Heart left ventricle (tissue), 16 donors: ENCODE measurements around the gene PCNX1. TPM values are rescaled to one million over a fixed set of nuclear protein-coding genes. Genes with fewer than 3 reads are reported as not detected.
"Not testable (repeated sequence)": the region's sequence is repeated elsewhere in the genome, so short reads cannot be mapped to it uniquely, and the experiment has no call there.

Experiments
- ATAC-seq, 4 donors: fragments of 200-7000 bp; cut with Tn5 transposase; one replicate each; pipeline ENCODE4 v1.9.1; 2020 to 2022; ENCODE audit warnings: moderate library complexity in 4 of 4, mild to moderate bottlenecking in 3 of 4, moderate number of reproducible peaks in 1 of 4
- DNase-seq, 5 donors: peaks; one replicate each; pipeline ENCODE4 v3.0.0-alpha.2; 2020
- H3K27ac ChIP-seq, 12 donors: fragments of 200-600 bp; sonication (generic) in 4 of 12; one replicate each; pipeline versions ENCODE4 v1.5.0 to v1.8.0; 2016 to 2022; ENCODE audit warnings: mild to moderate bottlenecking in 2 of 12
- H3K27me3 ChIP-seq, 9 donors: fragments of 200-600 bp; sonication (generic) in 2 of 9; one replicate each; pipeline versions ENCODE4 v1.5.1 to v1.8.0; 2016 to 2022; ENCODE audit warnings: mild to moderate bottlenecking in 3 of 9
- H3K36me3 ChIP-seq, 9 donors: fragments of 200-600 bp; sonication (generic) in 2 of 9; one replicate each; pipeline versions ENCODE4 v1.5.0 to v1.8.0; 2018 to 2022; ENCODE audit warnings: mild to moderate bottlenecking in 2 of 9
- H3K4me1 ChIP-seq, 12 donors: fragments of 200-600 bp; sonication (generic) in 4 of 12; one replicate each; pipeline versions ENCODE4 v1.5.0 to v1.8.0; 2016 to 2022; ENCODE audit warnings: mild to moderate bottlenecking in 3 of 12
- H3K4me3 ChIP-seq, 12 donors: fragments of 200-600 bp; sonication (generic) in 4 of 12; one replicate each; pipeline versions ENCODE4 v1.5.0 to v1.8.0; 2017 to 2022; ENCODE audit warnings: mild to moderate bottlenecking in 9 of 12, moderate library complexity in 4 of 12
- H3K9me3 ChIP-seq, 12 donors: fragments of 200-600 bp; sonication (generic) in 4 of 12; one replicate each; pipeline versions ENCODE4 v1.5.0 to v1.8.0; 2016 to 2022; ENCODE audit warnings: mild to moderate bottlenecking in 1 of 12
- CTCF ChIP-seq, 12 donors: fragments of 200-600 bp; sonication (generic) in 4 of 12; IDR thresholded peaks; one replicate each; pipeline versions ENCODE4 v1.5.0 to v1.8.0; 2018 to 2022; ENCODE audit warnings: antibody characterized with exemption in 12 of 12, mild to moderate bottlenecking in 5 of 12
- POLR2A ChIP-seq, 2 donors: fragments of 450-650 bp; IDR thresholded peaks; one replicate each; pipeline ENCODE4 v1.6.1; 2017; ENCODE audit warnings: antibody characterized with exemption in 2 of 2, mild to moderate bottlenecking in 2 of 2, moderate library complexity in 2 of 2
- WGBS, 4 donors: extraction: QIAGEN DNeasy Blood & Tissue Kit in 2 of 4; methylation state at CpG; one replicate each; pipeline versions ENCODE4 v1.1.5 to v1.1.7; 2013 to 2018; 5-methylcytosine and 5-hydroxymethylcytosine counted together
- intact Hi-C, 10 donors: fragments of 100-400 bp; cut with DNase I; formaldehyde crosslinking; loops; one replicate each; pipeline versions ENCODE4 v1.11.1 to v1.14.2; 2022
- polyA plus RNA-seq, 2 donors: library from polyadenylated mRNA; stranded (reverse); fragments of 200-250 nt; gene quantifications; one replicate each; pipeline ENCODE4 v1.2.3, GENCODE V29; 2013
- total RNA-seq, 9 donors: library from RNA; depleted of rRNA in 2 of 9; stranded (reverse); fragments of >200 nt in 2 of 9; fragmentation: NEBNext Ultra II Directional in 3 of 9; extraction: Animal tissue kit (Norgen Biotek cat#: 25700) in 3 of 9; gene quantifications; one replicate each; pipeline versions ENCODE4 v1.1.0 to v1.2.4, GENCODE V29; 2016 to 2023
- donor health status: ischemic (EF 13 %, LVEDD 7.1; RV severe dilation, severe dysfunction).
- donor health status: healthy with polysubstance abuse.
- donor health status: DM: no; HTN: yes; CAD: no.
- donor health status: DM: no; HTN: no; CAD: no.
- donor health status: ischemic (EF 25% LVEDD 6.9; RV normal size, moderate dysfunction).
- donor health status: ischemic (EF 25% LVEDD 5.7; RV mildly dilated, moderate dysfunction).
- donor health status: healthy.
- donor health status: DM: yes; HTN: yes; CAD: no.
- donor health status: ischemic (EF 35%, LVEDD 5.7; RV mildly dilated, moderate dysfunction).
- donor health status: nonischemic (EF 11% LVEDD 7.7; RV severe dilation, severe dysfunction).
- donor health status: DM: yes; HTN: yes; CAD: no.
- donor health status: PGD.
- donor health status: ischemic (EF 29% LVEDD 5.4; RV normal size, mild dysfunction).
- donor health status: nonischemic (EF 23%, LVEDD 6.1; RV moderate dilation, normal function).

PCNX1 gene
- total and polyA plus RNA-seq, 11 donors = 6.1 to 64.7 (median 52.7) TPM

- TF ChIP-seq CTCF (IDR thresholded peaks at IDR 0.05) (no peak), POLR2A (IDR thresholded peaks at IDR 0.05) (no peak)
- no peak overlapping the region for H3K27ac ChIP-seq
- H3K9me3 ChIP-seq = peaks cover 0 to 18% (median 0%) of the 10 kb centered on the region in 12 donors
- peaks cover 0 to 7% (median 0%) of the 10 kb centered on the region in 12 donors for H3K4me1 ChIP-seq
- no peak for ATAC-seq
- WGBS, 4 donors = 99 to 100% (median 99%) methylated on average over 1 of the region's 1 CpG
- no peak for DNase-seq
- H3K27me3 ChIP-seq = no peaks in the 10 kb centered on the region
- peaks cover 0 to 90% (median 84%) of the 10 kb centered on the region in 9 donors for H3K36me3 ChIP-seq
- no peak overlapping the region for H3K4me3 ChIP-seq
- intact Hi-C loops = no loop called here
Observed at GRCh38 chr14:71061458-71061857, 154.2 kb downstream of the PCNX1 start.

- Histone ChIP-seq H3K4me3 (no peak overlapping the region), H3K27ac (no peak overlapping the region), H3K9me3 (peaks cover 0 to 18% (median 0%) of the 10 kb centered on the region in 12 donors), H3K36me3 (peaks cover 0 to 88% (median 73%) of the 10 kb centered on the region in 9 donors), H3K27me3 (no peaks in the 10 kb centered on the region), H3K4me1 (peaks cover 0 to 7% (median 0%) of the 10 kb centered on the region in 12 donors)
- intact Hi-C loops = no loop called here
- 95 to 97% (median 96%) methylated on average over 5 of the region's 5 CpGs for WGBS, 4 donors
- ATAC-seq (no peak), DNase-seq (no peak)
- TF ChIP-seq CTCF (IDR thresholded peaks at IDR 0.05) (no peak), POLR2A (IDR thresholded peaks at IDR 0.05) (no peak)
Observed at GRCh38 chr14:71062581-71063303, 155.5 kb downstream of the PCNX1 start.

GRCh38 chr14:71063351-71063750, 156.1 kb downstream of the PCNX1 start:
- no peaks in the 10 kb centered on the region for H3K27me3 ChIP-seq
- WGBS, 4 donors = 88 to 95% (median 91%) methylated on average over 2 of the region's 2 CpGs
- intact Hi-C loops = no loop called here
- DNase-seq (no peak), ATAC-seq (no peak)
- H3K4me1 ChIP-seq = peaks cover 0 to 7% (median 0%) of the 10 kb centered on the region in 12 donors
- H3K4me3 ChIP-seq = no peak overlapping the region
- peaks cover 0 to 18% (median 0%) of the 10 kb centered on the region in 12 donors for H3K9me3 ChIP-seq
- H3K36me3 ChIP-seq = peaks cover 0 to 88% (median 71%) of the 10 kb centered on the region in 9 donors
- H3K27ac ChIP-seq = no peak overlapping the region
- TF ChIP-seq POLR2A (IDR thresholded peaks at IDR 0.05) (no peak), CTCF (IDR thresholded peaks at IDR 0.05) (no peak)

GRCh38 chr14:71064747-71065146, 157.5 kb downstream of the PCNX1 start:
- intact Hi-C loops, DNase-seq: not testable (repeated sequence)

More at GRCh38 chr14:71064747-71065146, 157.5 kb downstream of the PCNX1 start:
- Histone ChIP-seq H3K36me3 (peaks cover 0 to 88% (median 68%) of the 10 kb centered on the region in 9 donors), H3K9me3 (peaks cover 0 to 18% (median 0%) of the 10 kb centered on the region in 12 donors)
- not testable (repeated sequence) for H3K4me1 ChIP-seq, H3K27me3 ChIP-seq, ATAC-seq, H3K4me3 ChIP-seq, H3K27ac ChIP-seq
- 95 to 99% (median 99%) methylated on average over 3 of the region's 3 CpGs for WGBS, 4 donors
